ENCODE measurements around the gene ZNF541. TPM values are rescaled to one million over a fixed set of nuclear protein-coding genes. Genes with fewer than 3 reads are reported as not detected.

Gene ZNF541
- total RNA-seq, 1 experiment from 2014 or later: 0.15 TPM

GRCh38 chr19:47619763-47620162, 46.8 kb upstream of the ZNF541 start:
- Histone ChIP-seq H3K9me3 (ENCODE audit: control insufficient read depth, insufficient read depth, low read depth, low read length) (no peaks in the 10 kb centered on the region), H3K27ac (ENCODE audit: low read length) (no peak overlapping the region), H3K4me1 (ENCODE audit: control insufficient read depth, insufficient read depth, low read length) (peaks cover 13% of the 10 kb centered on the region), H3K36me3 (ENCODE audit: control insufficient read depth, insufficient read depth, low read length) (no peaks in the 10 kb centered on the region), H3K27me3 (ENCODE audit: control insufficient read depth, insufficient read depth, low read length) (no peaks in the 10 kb centered on the region), H3K4me3 (ENCODE audit: low read depth in 2 of 2, low read length in 2 of 2) (no peak overlapping the region)
- in situ Hi-C loops (cut with HindIII; ENCODE audit: low pct_unique_long_range_greater_than_20kb, low sequenced_read_pairs) (no loop called here), intact Hi-C loops (cut with micrococcal nuclease; ENCODE audit: unreplicated experiment) (no loop called here)
- no TSS peak for BruUV-seq (replicated peaks)
- CTCF ChIA-PET: no interaction called here
- TF ChIP-seq TCF7L2 (IDR thresholded peaks at IDR 0.05; ENCODE audit: low read depth, low read length) (no peak), CTCF (IDR thresholded peaks at IDR 0.05) (no peak), POLR2AphosphoS5 (IDR thresholded peaks at IDR 0.05; ENCODE audit: low read depth, low read length) (no peak), REST (IDR thresholded peaks at IDR 0.05; ENCODE audit: insufficient read depth in 1 of 2, low read depth in 2 of 2, low read length in 1 of 2) (no peak), SIN3A (IDR thresholded peaks at IDR 0.05; ENCODE audit: borderline replicate concordance, insufficient read depth, low read depth, low read length) (no peak)
- POLR2A ChIA-PET: interaction anchor here (0.5 kb wide), 1 partner anchor 25 kb away, joined by 4 read pairs; no protein-coding TSS in a partner anchor
- DNase-seq (ENCODE audit: low read depth, low spot score): no peak
- peak; percentile 57; the same call in 1 of the 2 replicates for ATAC-seq

- ATAC-seq (no peak; the same call in 1 of the 2 replicates), DNase-seq (ENCODE audit: low read depth, low spot score) (no peak)
- no peaks in the 10 kb centered on the region for H3K9me3 ChIP-seq (ENCODE audit: control insufficient read depth, insufficient read depth, low read depth, low read length)
- no peaks in the 10 kb centered on the region for H3K27me3 ChIP-seq (ENCODE audit: control insufficient read depth, insufficient read depth, low read length)
- peaks cover 13% of the 10 kb centered on the region for H3K4me1 ChIP-seq (ENCODE audit: control insufficient read depth, insufficient read depth, low read length)
- intact Hi-C loops (cut with micrococcal nuclease; ENCODE audit: unreplicated experiment) (no loop called here), in situ Hi-C loops (cut with HindIII; ENCODE audit: low pct_unique_long_range_greater_than_20kb, low sequenced_read_pairs) (no loop called here)
- ChIA-PET POLR2A (interaction anchor here (0.6 kb wide), 1 partner anchor 118 kb away, joined by 12 read pairs; no protein-coding TSS in a partner anchor), CTCF (no interaction called here)
- no peak overlapping the region for H3K4me3 ChIP-seq (ENCODE audit: low read depth in 2 of 2, low read length in 2 of 2)
- H3K36me3 ChIP-seq (ENCODE audit: control insufficient read depth, insufficient read depth, low read length): no peaks in the 10 kb centered on the region
- no TSS peak for BruUV-seq (replicated peaks)
- no peak overlapping the region for H3K27ac ChIP-seq (ENCODE audit: low read length)
- TF ChIP-seq CTCF (IDR thresholded peaks at IDR 0.05): no peak
- TF ChIP-seq TCF7L2 (IDR thresholded peaks at IDR 0.05; ENCODE audit: low read depth, low read length): no peak
- no peak for TF ChIP-seq POLR2AphosphoS5 (IDR thresholded peaks at IDR 0.05; ENCODE audit: low read depth, low read length)
- TF ChIP-seq SIN3A (IDR thresholded peaks at IDR 0.05; ENCODE audit: borderline replicate concordance, insufficient read depth, low read depth, low read length): no peak
- TF ChIP-seq REST (IDR thresholded peaks at IDR 0.05; ENCODE audit: insufficient read depth in 1 of 2, low read depth in 2 of 2, low read length in 1 of 2): no peak
These were observed 45.8 kb upstream of the ZNF541 start for GRCh38 chr19:47618771-47619170.

All from Panc1 (cell line).